Transverse colon (tissue), 4 donors: Measurements from ENCODE around the gene SENP6. TPM values are rescaled to one million over a fixed set of nuclear protein-coding genes. Genes with fewer than 3 reads are reported as not detected.

Source experiments
- DNase-seq: peaks from one replicate; pipeline ENCODE4 v3.0.0-alpha.2; 2019
- H3K27ac ChIP-seq, 4 donors: fragments of 200-600 bp; sonication (generic); 2 replicates each; pipeline ENCODE4 v1.5.1; 2016 to 2018; ENCODE audit warnings: inconsistent platforms in 4 of 4
- H3K27me3 ChIP-seq: fragments of 200-600 bp; sonication (generic); 2 replicates; pipeline ENCODE4 v1.5.1; 2017; ENCODE audit warnings: inconsistent platforms
- H3K36me3 ChIP-seq, 4 donors: fragments of 200-600 bp; sonication (generic); 2 replicates each; pipeline ENCODE4 v1.5.1; 2017 to 2019; ENCODE audit warnings: inconsistent platforms in 4 of 4
- H3K4me1 ChIP-seq, 4 donors: fragments of 200-600 bp; sonication (generic); 2 replicates each; pipeline ENCODE4 v1.5.1; 2017 to 2020; ENCODE audit warnings: inconsistent platforms in 4 of 4
- H3K4me3 ChIP-seq, 4 donors: fragments of 200-600 bp; sonication (generic); 1 replicate in 1 of 4; 2 replicates in 3 of 4; pipeline versions ENCODE4 v1.5.1 to v1.6.1; 2017 to 2019; ENCODE audit warnings: inconsistent platforms in 4 of 4
- H3K9me3 ChIP-seq, 2 donors: fragments of 200-600 bp; sonication (generic); 2 replicates each; pipeline ENCODE4 v1.5.1; 2017 to 2019; ENCODE audit warnings: inconsistent platforms in 2 of 2
- CTCF ChIP-seq, 5 experiments: fragments of 200-600 bp in 3 of 5; fragments of 450-650 bp in 2 of 5; sonication (generic) in 3 of 5; IDR thresholded peaks; 1 replicate in 2 of 5; 2 replicates in 3 of 5; pipeline ENCODE4 v1.5.1; 2016 to 2017; ENCODE audit warnings: antibody characterized with exemption in 5 of 5, inconsistent platforms in 3 of 5, mild to moderate bottlenecking in 2 of 5, moderate library complexity in 1 of 5
- EP300 ChIP-seq: sonication (generic); formaldehyde crosslinking; IDR thresholded peaks from one replicate; pipeline ENCODE4 v1.6.1; 2017; ENCODE audit warnings: antibody characterized with exemption, low read depth
- POLR2A ChIP-seq: fragments of 450-650 bp; IDR thresholded peaks from one replicate; pipeline ENCODE4 v1.6.1; 2016; ENCODE audit warnings: antibody characterized with exemption, mild to moderate bottlenecking, moderate library complexity
- POLR2AphosphoS5 ChIP-seq, 3 donors: sonication (generic); formaldehyde crosslinking; IDR thresholded peaks; one replicate each; pipeline ENCODE4 v1.6.1; 2016; ENCODE audit warnings: antibody characterized with exemption in 3 of 3
- WGBS, 2 donors: methylation state at CpG; one replicate each; pipeline ENCODE4 v1.1.5; 2018; ENCODE audit warnings: low coverage in 1 of 2; 5-methylcytosine and 5-hydroxymethylcytosine counted together
- in situ Hi-C, 4 donors: fragments of 200-750 bp; cut with MboI; loops; one replicate each; pipeline versions ENCODE4 v1.15.0 to v1.15.1; 2017; ENCODE audit warnings: low sequenced_read_pairs in 3 of 4, low pct_ligation_motif_present in 1 of 4, low pct_unique_long_range_greater_than_20kb in 1 of 4
- intact Hi-C: fragments of 100-400 bp; cut with DNase I; formaldehyde crosslinking; loops from one replicate; pipeline ENCODE4 v1.15.1; 2023; ENCODE audit warnings: low total_unique reads
- total RNA-seq, 4 donors: library from RNA; depleted of rRNA; stranded (reverse); fragments of >200 nt; gene quantifications; one replicate each; pipeline ENCODE4 v1.1.0, GENCODE V29; 2016

Gene SENP6
- total RNA-seq, 4 donors from 2014 or later = 59.1 to 136 (median 107) TPM

GRCh38 chr6:75758061-75758460 is 156.4 kb downstream of the SENP6 start:
- TF ChIP-seq CTCF (IDR thresholded peaks at IDR 0.05) = no peak
- no peak for TF ChIP-seq POLR2A
- no peak for TF ChIP-seq POLR2AphosphoS5 (IDR thresholded peaks at IDR 0.05)
- in situ Hi-C loops (no loop called here), intact Hi-C loops (no loop called here)
- no peaks in the 10 kb centered on the region for H3K27me3 ChIP-seq
- WGBS, 2 donors = 61 to 68% methylated on average over 3 to 5 of the region's 5 CpGs
- H3K4me3 ChIP-seq = no peak overlapping the region
- H3K4me1 ChIP-seq = peaks cover 0 to 9% (median 2%) of the 10 kb centered on the region in 4 donors
- no peaks in the 10 kb centered on the region for H3K36me3 ChIP-seq
- H3K9me3 ChIP-seq = no peaks in the 10 kb centered on the region
- no peak overlapping the region for H3K27ac ChIP-seq
- no peak for DNase-seq

- no peak for DNase-seq
- TF ChIP-seq POLR2AphosphoS5 (IDR thresholded peaks at IDR 0.05) (no peak), EP300 (no peak), CTCF (IDR thresholded peaks at IDR 0.05) (no peak), POLR2A (no peak)
- Histone ChIP-seq H3K4me1 (peaks cover 0 to 6% (median 0%) of the 10 kb centered on the region in 4 donors), H3K27ac (no peak overlapping the region), H3K27me3 (no peaks in the 10 kb centered on the region), H3K36me3 (no peaks in the 10 kb centered on the region), H3K9me3 (no peaks in the 10 kb centered on the region), H3K4me3 (no peak overlapping the region)
- intact Hi-C loops (no loop called here), in situ Hi-C loops (no loop called here)
- WGBS, 2 donors = 67 to 88% methylated on average over 4 to 5 of the region's 5 CpGs
These were observed 157.5 kb downstream of the SENP6 start for GRCh38 chr6:75759207-75759606.

- no peaks in the 10 kb centered on the region for H3K36me3 ChIP-seq
- intact Hi-C loops = no loop called here
- WGBS, 2 donors = 84 to 92% methylated on average over 1 of the region's 1 CpG
- H3K27me3 ChIP-seq = no peaks in the 10 kb centered on the region
- H3K4me3 ChIP-seq = no peak overlapping the region
- peaks cover 0 to 6% (median 0%) of the 10 kb centered on the region in 4 donors for H3K4me1 ChIP-seq
- no peak for DNase-seq
- TF ChIP-seq CTCF (IDR thresholded peaks at IDR 0.05) (no peak), POLR2A (no peak), EP300 (no peak), POLR2AphosphoS5 (IDR thresholded peaks at IDR 0.05) (no peak)
- in situ Hi-C loops = no loop called here
- H3K27ac ChIP-seq = no peak overlapping the region
- no peaks in the 10 kb centered on the region for H3K9me3 ChIP-seq
These were observed 158.6 kb downstream of the SENP6 start for GRCh38 chr6:75760320-75760719.

GRCh38 chr6:75761489-75761888 is 159.8 kb downstream of the SENP6 start:
- no peak for TF ChIP-seq EP300
- no peak for TF ChIP-seq CTCF (IDR thresholded peaks at IDR 0.05)
- TF ChIP-seq POLR2AphosphoS5 (IDR thresholded peaks at IDR 0.05) = no peak
- TF ChIP-seq POLR2A = no peak
- 57 to 96% methylated on average over 1 of the region's 1 CpG for WGBS, 2 donors
- intact Hi-C loops = no loop called here
- no peaks in the 10 kb centered on the region for H3K9me3 ChIP-seq
- peaks cover 0 to 6% (median 0%) of the 10 kb centered on the region in 4 donors for H3K4me1 ChIP-seq
- no peak overlapping the region for H3K27ac ChIP-seq
- no peaks in the 10 kb centered on the region for H3K27me3 ChIP-seq
- no peaks in the 10 kb centered on the region for H3K36me3 ChIP-seq
- DNase-seq = no peak
- no peak overlapping the region for H3K4me3 ChIP-seq
- in situ Hi-C loops = no loop called here
